Gastrocnemius medialis (tissue), 4 donors: Measurements from ENCODE around the gene P2RY2. TPM values are rescaled to one million over a fixed set of nuclear protein-coding genes. Genes with fewer than 3 reads are reported as not detected.

Experiments
- ATAC-seq, 2 donors: fragments of 150-250 bp; one replicate each; pipeline ENCODE4 v1.9.1; 2016
- DNase-seq, 2 donors: peaks; one replicate each; pipeline ENCODE4 v3.0.0-alpha.2; 2019
- H3K27ac ChIP-seq, 4 donors: fragments of 200-600 bp; sonication (generic); 1 replicate in 1 of 4; 2 replicates in 3 of 4; pipeline ENCODE4 v1.5.1; 2016 to 2018; ENCODE audit warnings: mild to moderate bottlenecking in 2 of 4, moderate library complexity in 1 of 4
- H3K27me3 ChIP-seq, 3 donors: fragments of 200-600 bp; sonication (generic) in 2 of 3; 1 replicate in 1 of 3; 2 replicates in 2 of 3; pipeline versions ENCODE4 v1.5.1 to v1.6.0; 2016 to 2019; ENCODE audit warnings: mild to moderate bottlenecking in 1 of 3, moderate library complexity in 1 of 3
- H3K36me3 ChIP-seq, 2 donors: fragments of 200-600 bp; sonication (generic) in 1 of 2; one replicate each; pipeline ENCODE4 v1.5.1; 2017 to 2018
- H3K4me1 ChIP-seq, 2 donors: fragments of 200-600 bp; sonication (generic) in 1 of 2; one replicate each; pipeline ENCODE4 v1.5.1; 2016 to 2017; ENCODE audit warnings: mild to moderate bottlenecking in 2 of 2
- H3K4me3 ChIP-seq, 4 donors: fragments of 200-600 bp; sonication (generic) in 3 of 4; 1 replicate in 1 of 4; 2 replicates in 3 of 4; pipeline ENCODE4 v1.5.1; 2016 to 2019; ENCODE audit warnings: mild to moderate bottlenecking in 2 of 4
- H3K9me3 ChIP-seq, 3 donors: fragments of 200-600 bp; sonication (generic) in 2 of 3; 1 replicate in 1 of 3; 2 replicates in 2 of 3; pipeline ENCODE4 v1.5.1; 2016 to 2019
- POLR2A ChIP-seq, 2 donors: fragments of 450-650 bp; IDR thresholded peaks; one replicate each; pipeline ENCODE4 v1.6.1; 2017; ENCODE audit warnings: antibody characterized with exemption in 2 of 2, mild to moderate bottlenecking in 2 of 2, moderate library complexity in 2 of 2
- in situ Hi-C, 4 donors: fragments of 200-750 bp; cut with MboI; loops; one replicate each; pipeline versions ENCODE4 v1.15.0 to v1.8.0; 2017; ENCODE audit warnings: low sequenced_read_pairs in 4 of 4
- intact Hi-C: fragments of 100-400 bp; cut with DNase I; formaldehyde crosslinking; loops from one replicate; pipeline ENCODE4 v1.15.1; 2023; ENCODE audit warnings: low total_unique reads
- total RNA-seq, 4 donors: library from RNA; depleted of rRNA; stranded (reverse); fragments of >200 nt; gene quantifications; one replicate each; pipeline versions ENCODE4 v1.1.0 to v1.2.3, GENCODE V29; 2016
- TF ChIP-seq, protein P1 (sequence below), 5 experiments: fragments of 450-650 bp in 3 of 5; fragments of 200-600 bp in 2 of 5; sonication (generic) in 2 of 5; IDR thresholded peaks in 4 of 5; conservative IDR thresholded peaks in 1 of 5; 1 replicate in 4 of 5; 2 replicates in 1 of 5; pipeline ENCODE4 v1.5.1; 2016 to 2019; ENCODE audit warnings: antibody characterized with exemption in 5 of 5, mild to moderate bottlenecking in 3 of 5, moderate library complexity in 3 of 5

P2RY2 gene
- total RNA-seq, 4 donors from 2014 or later = 21.8 to 52.6 (median 44.5) TPM

DNA sequence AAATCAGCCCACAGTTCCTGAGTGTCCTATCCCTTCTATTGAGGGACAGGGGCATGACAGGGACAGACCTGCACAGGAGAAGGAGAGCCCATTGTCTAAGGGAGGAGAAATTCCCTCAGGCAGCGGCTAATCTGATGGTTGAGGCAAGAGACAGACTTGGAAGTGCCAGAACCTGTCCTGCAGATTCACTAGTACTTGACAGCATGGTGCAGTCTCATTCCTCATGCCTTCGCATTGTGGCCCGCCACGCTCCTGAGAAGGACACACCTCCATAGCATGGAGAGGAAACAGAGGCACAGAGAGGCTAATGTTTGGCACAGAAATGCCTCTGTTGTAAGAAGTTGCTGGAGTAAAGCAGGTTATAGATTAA, 57.3 kb downstream of the P2RY2 start:
- H3K4me1 ChIP-seq = peaks cover 7 to 13% of the 10 kb centered on the region in 2 donors
- DNase-seq (peak in 1 of 2 donors; percentile 8), ATAC-seq (no peak)
- no peaks in the 10 kb centered on the region for H3K36me3 ChIP-seq
- no peaks in the 10 kb centered on the region for H3K27me3 ChIP-seq
- H3K4me3 ChIP-seq = no peak overlapping the region
- TF ChIP-seq POLR2A (IDR thresholded peaks at IDR 0.05) = no peak
- TF ChIP-seq, protein P1, sequence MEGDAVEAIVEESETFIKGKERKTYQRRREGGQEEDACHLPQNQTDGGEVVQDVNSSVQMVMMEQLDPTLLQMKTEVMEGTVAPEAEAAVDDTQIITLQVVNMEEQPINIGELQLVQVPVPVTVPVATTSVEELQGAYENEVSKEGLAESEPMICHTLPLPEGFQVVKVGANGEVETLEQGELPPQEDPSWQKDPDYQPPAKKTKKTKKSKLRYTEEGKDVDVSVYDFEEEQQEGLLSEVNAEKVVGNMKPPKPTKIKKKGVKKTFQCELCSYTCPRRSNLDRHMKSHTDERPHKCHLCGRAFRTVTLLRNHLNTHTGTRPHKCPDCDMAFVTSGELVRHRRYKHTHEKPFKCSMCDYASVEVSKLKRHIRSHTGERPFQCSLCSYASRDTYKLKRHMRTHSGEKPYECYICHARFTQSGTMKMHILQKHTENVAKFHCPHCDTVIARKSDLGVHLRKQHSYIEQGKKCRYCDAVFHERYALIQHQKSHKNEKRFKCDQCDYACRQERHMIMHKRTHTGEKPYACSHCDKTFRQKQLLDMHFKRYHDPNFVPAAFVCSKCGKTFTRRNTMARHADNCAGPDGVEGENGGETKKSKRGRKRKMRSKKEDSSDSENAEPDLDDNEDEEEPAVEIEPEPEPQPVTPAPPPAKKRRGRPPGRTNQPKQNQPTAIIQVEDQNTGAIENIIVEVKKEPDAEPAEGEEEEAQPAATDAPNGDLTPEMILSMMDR (IDR thresholded peaks at IDR 0.05 in 4 of 5, conservative IDR thresholded peaks at IDR 0.05 in 1 of 5) = no peak
- no peak overlapping the region for H3K27ac ChIP-seq
- in situ Hi-C loops (loop anchor here (25.0 kb wide), 1 partner anchor 438 kb away; no protein-coding TSS in a partner anchor), intact Hi-C loops (no loop called here)
- H3K9me3 ChIP-seq = no peaks in the 10 kb centered on the region

DNA sequence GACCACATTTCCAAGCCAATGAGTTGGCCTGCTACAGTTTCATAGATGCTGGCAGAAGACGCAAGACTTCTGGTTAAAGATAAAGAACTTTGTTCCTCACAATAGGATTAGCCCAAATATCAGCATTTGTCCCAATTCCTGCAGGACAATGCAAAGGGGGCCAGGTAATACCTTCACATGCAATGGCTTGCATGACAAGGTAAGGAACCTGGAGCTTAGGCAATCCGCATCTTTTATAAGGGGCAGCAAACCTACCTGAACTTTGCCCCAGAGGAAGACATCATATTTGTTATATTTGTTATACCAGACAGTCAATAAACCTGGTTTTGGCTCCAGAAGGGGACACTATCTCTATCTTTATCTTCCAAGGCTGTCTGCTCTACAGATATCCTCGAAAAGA, 59.4 kb downstream of the P2RY2 start:
- no peaks in the 10 kb centered on the region for H3K27me3 ChIP-seq
- peaks cover 7 to 13% of the 10 kb centered on the region in 2 donors for H3K4me1 ChIP-seq
- no peak overlapping the region for H3K4me3 ChIP-seq
- H3K27ac ChIP-seq = no peak overlapping the region
- in situ Hi-C loops = loop anchor here (25.0 kb wide), 1 partner anchor 440 kb away; no protein-coding TSS in a partner anchor
- intact Hi-C loops = no loop called here
- DNase-seq (no peak), ATAC-seq (no peak)
- no peaks in the 10 kb centered on the region for H3K9me3 ChIP-seq
- TF ChIP-seq POLR2A (IDR thresholded peaks at IDR 0.05) = no peak
- TF ChIP-seq, protein P1 (IDR thresholded peaks at IDR 0.05 in 4 of 5, conservative IDR thresholded peaks at IDR 0.05 in 1 of 5) = no peak
- no peaks in the 10 kb centered on the region for H3K36me3 ChIP-seq

DNA sequence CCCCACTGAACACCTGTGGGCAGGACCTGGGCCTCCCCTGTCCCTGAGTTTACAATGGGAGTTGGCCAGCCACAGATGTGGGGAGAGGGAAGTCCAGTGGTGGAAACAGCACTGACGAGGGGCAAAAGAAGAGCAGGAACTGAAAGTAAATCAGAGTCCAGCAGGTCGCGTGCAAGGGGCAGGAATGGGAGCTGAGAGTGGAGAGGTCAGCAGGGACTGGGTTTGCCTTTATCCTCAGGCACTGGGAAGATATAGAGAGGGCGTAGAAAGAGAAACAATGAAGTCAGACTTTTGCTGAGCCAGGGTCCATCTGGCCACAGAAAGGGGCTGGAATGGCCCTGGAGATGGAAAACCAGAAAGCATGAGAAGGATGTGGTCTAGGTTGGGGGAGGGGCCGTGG, 62.5 kb downstream of the P2RY2 start:
- ATAC-seq (no peak), DNase-seq (peak in 1 of 2 donors; percentile 34)
- in situ Hi-C loops (loop anchor here (25.0 kb wide), 1 partner anchor 443 kb away; no protein-coding TSS in a partner anchor), intact Hi-C loops (no loop called here)
- Histone ChIP-seq H3K27ac (no peak overlapping the region), H3K36me3 (no peaks in the 10 kb centered on the region), H3K27me3 (no peaks in the 10 kb centered on the region), H3K4me3 (no peak overlapping the region), H3K4me1 (no peaks in the 10 kb centered on the region), H3K9me3 (no peaks in the 10 kb centered on the region)
- TF ChIP-seq, protein P1 (IDR thresholded peaks at IDR 0.05 in 4 of 5, conservative IDR thresholded peaks at IDR 0.05 in 1 of 5) = no peak
- TF ChIP-seq POLR2A (IDR thresholded peaks at IDR 0.05) = no peak

DNA sequence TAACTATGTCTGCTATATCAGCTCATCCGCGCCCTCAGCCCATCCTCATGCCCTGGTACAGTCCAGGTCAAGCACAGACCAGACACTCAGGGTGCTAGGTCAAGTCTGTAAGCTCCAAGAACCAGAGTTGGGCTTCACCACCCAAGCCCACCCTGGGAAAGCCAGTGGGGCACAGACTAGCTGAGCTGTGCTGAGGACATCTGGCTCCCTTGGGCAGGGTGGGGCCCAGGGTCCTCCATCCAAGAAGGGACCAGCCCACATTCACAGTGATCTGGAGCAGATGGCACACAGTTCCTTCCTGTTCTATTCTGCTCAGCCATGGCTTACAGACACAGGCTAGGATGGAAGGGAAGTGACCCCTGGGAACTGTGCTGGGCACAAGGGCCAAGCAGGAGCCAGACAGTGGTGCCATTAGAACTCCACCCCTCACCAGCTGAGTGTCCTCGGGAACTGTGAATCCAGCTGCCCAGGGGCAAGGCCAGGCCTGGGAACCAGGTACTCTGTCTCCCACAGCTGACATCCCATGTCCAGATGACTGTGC, 63.2 kb downstream of the P2RY2 start:
- DNase-seq (peak in 1 of 2 donors; percentile 33), ATAC-seq (peak in 1 of 2 donors; percentile 37)
- Histone ChIP-seq H3K27me3 (no peaks in the 10 kb centered on the region), H3K9me3 (no peaks in the 10 kb centered on the region), H3K27ac (no peak overlapping the region), H3K4me1 (no peaks in the 10 kb centered on the region), H3K4me3 (no peak overlapping the region), H3K36me3 (no peaks in the 10 kb centered on the region)
- in situ Hi-C loops = loop anchor here (25.0 kb wide), 1 partner anchor 444 kb away; no protein-coding TSS in a partner anchor
- intact Hi-C loops = no loop called here
- no peak for TF ChIP-seq POLR2A (IDR thresholded peaks at IDR 0.05)
- TF ChIP-seq, protein P1 (IDR thresholded peaks at IDR 0.05 in 4 of 5, conservative IDR thresholded peaks at IDR 0.05 in 1 of 5) = no peak
